GM18858 (cell line): ENCODE data around the gene DNASE1L1.

ENCODE experiments used
- ATAC-seq: cut with Tn5 transposase; IDR thresholded peaks from one replicate; pipeline ENCODE4 v1.9.1; 2021; ENCODE audit not compliant: unreplicated experiment

Gene DNASE1L1

GRCh38 chrX:154353172-154353843, 55.7 kb downstream of the DNASE1L1 start:
- ATAC-seq, result no peak

DNA sequence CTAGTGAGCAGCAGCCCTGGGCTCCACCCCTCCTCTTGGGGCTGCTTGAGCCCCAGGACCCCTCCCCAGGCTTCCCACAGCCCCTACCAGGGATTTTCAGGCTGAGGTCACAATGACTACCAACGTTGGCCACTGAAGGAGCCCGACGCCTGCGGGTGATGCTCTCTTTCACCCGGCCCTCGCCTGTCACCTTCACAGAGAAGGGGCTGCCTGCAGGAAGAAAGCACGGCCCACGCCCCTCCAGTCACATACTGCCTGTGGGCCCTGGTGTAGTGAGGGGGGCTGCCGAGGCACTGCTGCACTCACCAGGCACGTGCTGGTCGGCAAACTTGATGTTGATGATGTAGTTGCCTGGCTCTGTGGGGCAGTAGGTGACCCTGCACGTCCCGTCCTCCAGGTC, 56.6 kb downstream of the DNASE1L1 start:
- ATAC-seq, result no peak

DNA sequence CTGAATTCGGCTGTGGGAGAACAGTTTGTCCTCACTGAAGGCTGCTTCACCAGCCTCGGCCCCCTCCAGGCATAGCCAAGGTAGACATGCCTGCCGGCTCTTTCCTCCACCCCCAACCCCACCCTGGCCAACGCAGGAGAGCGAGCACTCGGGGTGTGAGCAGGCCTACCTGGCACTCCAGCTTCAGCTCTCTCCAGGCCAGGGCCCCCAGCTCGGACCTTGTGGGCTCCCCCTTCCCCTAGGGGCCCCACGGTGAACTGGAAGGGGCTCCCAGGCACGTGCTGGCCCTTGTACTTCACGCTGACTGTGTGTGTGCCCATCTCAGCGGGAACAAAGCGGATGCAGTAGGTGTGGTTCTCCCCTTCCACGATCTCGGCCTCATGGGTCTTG, 57.0 kb downstream of the DNASE1L1 start:
- no peak for ATAC-seq
